NCI-H1436 (cell line): ENCODE measurements around the gene MRPS34.
"Not testable (repeated sequence)": the region's sequence is repeated elsewhere in the genome, so short reads cannot be mapped to it uniquely, and the experiment has no call there.

ENCODE experiments used
- DNase-seq: peaks from one replicate; lab custom pipeline; 2025; lab: John Stamatoyannopoulos, UW

Gene MRPS34

GRCh38 chr16:1749152-1750117, 23.5 kb downstream of the MRPS34 start:
- DNase-seq, result no peak

GRCh38 chr16:1747934-1748333, 25.0 kb downstream of the MRPS34 start:
- no peak for DNase-seq

GRCh38 chr16:1746693-1747195, 26.2 kb downstream of the MRPS34 start:
- no peak for DNase-seq

GRCh38 chr16:1745900-1746692, 26.8 kb downstream of the MRPS34 start:
- no peak for DNase-seq

- DNase-seq, result no peak
These were observed 27.6 kb downstream of the MRPS34 start for GRCh38 chr16:1745181-1745899.

- DNase-seq, result no peak
These were observed 28.5 kb downstream of the MRPS34 start for GRCh38 chr16:1744338-1744840.

GRCh38 chr16:1743376-1744337, 29.3 kb downstream of the MRPS34 start:
- no peak for DNase-seq

- no peak for DNase-seq
These were observed 31.3 kb downstream of the MRPS34 start for GRCh38 chr16:1741553-1742165.

GRCh38 chr16:1740781-1741490, 32.0 kb downstream of the MRPS34 start:
- no peak for DNase-seq

- no peak for DNase-seq
These were observed 32.7 kb downstream of the MRPS34 start for GRCh38 chr16:1740234-1740633.

GRCh38 chr16:1734816-1735215, 38.1 kb downstream of the MRPS34 start:
- DNase-seq, result no peak

GRCh38 chr16:1734123-1734522, 38.8 kb downstream of the MRPS34 start:
- DNase-seq, result no peak

GRCh38 chr16:1732551-1732987, 40.4 kb downstream of the MRPS34 start:
- not testable (repeated sequence) for DNase-seq

- DNase-seq, result no peak
These were observed 40.9 kb downstream of the MRPS34 start for GRCh38 chr16:1732071-1732470.

GRCh38 chr16:1731603-1732002, 41.3 kb downstream of the MRPS34 start:
- no peak for DNase-seq

GRCh38 chr16:1731073-1731472, 41.9 kb downstream of the MRPS34 start:
- no peak for DNase-seq

GRCh38 chr16:1729445-1729844, 43.5 kb downstream of the MRPS34 start:
- DNase-seq, result no peak

- no peak for DNase-seq
These were observed 43.9 kb downstream of the MRPS34 start for GRCh38 chr16:1729026-1729425.
